ENCODE data around the gene GPR146.

DNA sequence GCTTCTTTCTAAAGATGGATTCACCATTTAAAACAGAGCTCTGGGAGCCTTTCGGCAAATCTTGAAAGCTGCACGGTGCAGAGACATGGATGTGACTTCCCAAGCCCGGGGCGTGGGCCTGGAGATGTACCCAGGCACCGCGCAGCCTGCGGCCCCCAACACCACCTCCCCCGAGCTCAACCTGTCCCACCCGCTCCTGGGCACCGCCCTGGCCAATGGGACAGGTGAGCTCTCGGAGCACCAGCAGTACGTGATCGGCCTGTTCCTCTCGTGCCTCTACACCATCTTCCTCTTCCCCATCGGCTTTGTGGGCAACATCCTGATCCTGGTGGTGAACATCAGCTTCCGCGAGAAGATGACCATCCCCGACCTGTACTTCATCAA is 47.3 kb downstream of the GPR146 start:
- TF ChIP-seq, protein P1, sequence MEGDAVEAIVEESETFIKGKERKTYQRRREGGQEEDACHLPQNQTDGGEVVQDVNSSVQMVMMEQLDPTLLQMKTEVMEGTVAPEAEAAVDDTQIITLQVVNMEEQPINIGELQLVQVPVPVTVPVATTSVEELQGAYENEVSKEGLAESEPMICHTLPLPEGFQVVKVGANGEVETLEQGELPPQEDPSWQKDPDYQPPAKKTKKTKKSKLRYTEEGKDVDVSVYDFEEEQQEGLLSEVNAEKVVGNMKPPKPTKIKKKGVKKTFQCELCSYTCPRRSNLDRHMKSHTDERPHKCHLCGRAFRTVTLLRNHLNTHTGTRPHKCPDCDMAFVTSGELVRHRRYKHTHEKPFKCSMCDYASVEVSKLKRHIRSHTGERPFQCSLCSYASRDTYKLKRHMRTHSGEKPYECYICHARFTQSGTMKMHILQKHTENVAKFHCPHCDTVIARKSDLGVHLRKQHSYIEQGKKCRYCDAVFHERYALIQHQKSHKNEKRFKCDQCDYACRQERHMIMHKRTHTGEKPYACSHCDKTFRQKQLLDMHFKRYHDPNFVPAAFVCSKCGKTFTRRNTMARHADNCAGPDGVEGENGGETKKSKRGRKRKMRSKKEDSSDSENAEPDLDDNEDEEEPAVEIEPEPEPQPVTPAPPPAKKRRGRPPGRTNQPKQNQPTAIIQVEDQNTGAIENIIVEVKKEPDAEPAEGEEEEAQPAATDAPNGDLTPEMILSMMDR (IDR thresholded peaks at IDR 0.05; ENCODE audit: low read depth, low read length, poor library complexity, severe bottlenecking) = no peak
- no peak for TF ChIP-seq EZH2phosphoT487 (IDR thresholded peaks at IDR 0.05; ENCODE audit: borderline replicate concordance, low read length)
